Transverse colon (tissue), 4 donors: Measurements from ENCODE around the gene ZNF675. TPM values are rescaled to one million over a fixed set of nuclear protein-coding genes. Genes with fewer than 3 reads are reported as not detected.
"Not testable (repeated sequence)": the region's sequence is repeated elsewhere in the genome, so short reads cannot be mapped to it uniquely, and the experiment has no call there.

Source experiments
- DNase-seq: peaks from one replicate; pipeline ENCODE4 v3.0.0-alpha.2; 2019
- H3K27ac ChIP-seq, 4 donors: fragments of 200-600 bp; sonication (generic); 2 replicates each; pipeline ENCODE4 v1.5.1; 2016 to 2018; ENCODE audit warnings: inconsistent platforms in 4 of 4
- H3K27me3 ChIP-seq: fragments of 200-600 bp; sonication (generic); 2 replicates; pipeline ENCODE4 v1.5.1; 2017; ENCODE audit warnings: inconsistent platforms
- H3K36me3 ChIP-seq, 4 donors: fragments of 200-600 bp; sonication (generic); 2 replicates each; pipeline ENCODE4 v1.5.1; 2017 to 2019; ENCODE audit warnings: inconsistent platforms in 4 of 4
- H3K4me1 ChIP-seq, 4 donors: fragments of 200-600 bp; sonication (generic); 2 replicates each; pipeline ENCODE4 v1.5.1; 2017 to 2020; ENCODE audit warnings: inconsistent platforms in 4 of 4
- H3K4me3 ChIP-seq, 4 donors: fragments of 200-600 bp; sonication (generic); 1 replicate in 1 of 4; 2 replicates in 3 of 4; pipeline versions ENCODE4 v1.5.1 to v1.6.1; 2017 to 2019; ENCODE audit warnings: inconsistent platforms in 4 of 4
- H3K9me3 ChIP-seq, 2 donors: fragments of 200-600 bp; sonication (generic); 2 replicates each; pipeline ENCODE4 v1.5.1; 2017 to 2019; ENCODE audit warnings: inconsistent platforms in 2 of 2
- EP300 ChIP-seq: sonication (generic); formaldehyde crosslinking; IDR thresholded peaks from one replicate; pipeline ENCODE4 v1.6.1; 2017; ENCODE audit warnings: antibody characterized with exemption, low read depth
- POLR2A ChIP-seq: fragments of 450-650 bp; IDR thresholded peaks from one replicate; pipeline ENCODE4 v1.6.1; 2016; ENCODE audit warnings: antibody characterized with exemption, mild to moderate bottlenecking, moderate library complexity
- POLR2AphosphoS5 ChIP-seq, 3 donors: sonication (generic); formaldehyde crosslinking; IDR thresholded peaks; one replicate each; pipeline ENCODE4 v1.6.1; 2016; ENCODE audit warnings: antibody characterized with exemption in 3 of 3
- WGBS, 2 donors: methylation state at CpG; one replicate each; pipeline ENCODE4 v1.1.5; 2018; ENCODE audit warnings: low coverage in 1 of 2; 5-methylcytosine and 5-hydroxymethylcytosine counted together
- in situ Hi-C, 4 donors: fragments of 200-750 bp; cut with MboI; loops; one replicate each; pipeline versions ENCODE4 v1.15.0 to v1.15.1; 2017; ENCODE audit warnings: low sequenced_read_pairs in 3 of 4, low pct_ligation_motif_present in 1 of 4, low pct_unique_long_range_greater_than_20kb in 1 of 4
- intact Hi-C: fragments of 100-400 bp; cut with DNase I; formaldehyde crosslinking; loops from one replicate; pipeline ENCODE4 v1.15.1; 2023; ENCODE audit warnings: low total_unique reads
- total RNA-seq, 4 donors: library from RNA; depleted of rRNA; stranded (reverse); fragments of >200 nt; gene quantifications; one replicate each; pipeline ENCODE4 v1.1.0, GENCODE V29; 2016
- TF ChIP-seq, protein P1 (sequence below), 5 experiments: fragments of 200-600 bp in 3 of 5; fragments of 450-650 bp in 2 of 5; sonication (generic) in 3 of 5; IDR thresholded peaks; 1 replicate in 2 of 5; 2 replicates in 3 of 5; pipeline ENCODE4 v1.5.1; 2016 to 2017; ENCODE audit warnings: antibody characterized with exemption in 5 of 5, inconsistent platforms in 3 of 5, mild to moderate bottlenecking in 2 of 5, moderate library complexity in 1 of 5

The ZNF675 gene
- 10 to 100 TPM in 3 of 4 donors, 1 to 10 TPM in 1; 2.2 to 18.3 (median 14.7) TPM for total RNA-seq

DNA sequence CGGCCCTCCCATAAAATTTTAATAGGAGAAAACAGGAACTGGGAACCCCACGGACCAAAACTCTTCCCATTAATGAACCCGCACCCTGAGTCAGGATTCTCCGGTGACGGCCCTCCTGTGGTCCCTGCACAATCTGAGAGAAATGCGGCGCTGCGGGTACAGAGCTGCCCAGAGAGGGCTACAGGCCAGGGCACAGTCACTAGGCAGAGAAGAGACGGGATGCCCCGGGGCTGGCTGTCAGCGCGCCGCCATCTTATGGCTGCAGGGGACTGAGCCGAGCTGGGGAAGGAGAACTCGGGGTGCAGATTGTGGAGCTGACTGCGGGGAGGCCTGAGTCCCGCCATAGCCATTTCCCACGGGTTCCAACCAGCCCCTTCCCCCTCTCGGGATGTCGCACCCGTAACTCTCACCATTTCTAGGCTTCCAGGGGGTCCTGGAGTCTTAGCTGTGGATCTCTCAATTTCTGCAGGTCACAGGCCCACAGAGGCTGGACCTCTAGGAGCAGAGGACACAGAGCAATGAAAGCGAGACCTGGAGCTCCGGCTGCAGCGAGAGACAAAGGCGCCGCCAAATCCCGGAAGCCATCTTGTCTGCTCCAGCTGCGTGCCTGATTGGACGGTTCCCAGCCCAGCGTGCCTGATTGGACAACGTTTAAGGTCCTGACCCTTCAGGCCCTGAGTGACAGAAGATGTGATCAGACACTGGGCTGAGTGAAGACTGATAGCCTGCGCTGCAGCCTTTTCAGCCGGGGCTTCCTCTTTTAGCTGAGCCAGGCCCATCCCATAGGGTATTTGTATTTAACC is at the start of gene ZNF675:
TSS of gene ZNF675 (minus strand) at position 592 of the 803 bp plus-strand sequence. CDS start at position 413, 179 bp downstream.
- TF ChIP-seq POLR2A: peak; percentile 56
- TF ChIP-seq, protein P1, sequence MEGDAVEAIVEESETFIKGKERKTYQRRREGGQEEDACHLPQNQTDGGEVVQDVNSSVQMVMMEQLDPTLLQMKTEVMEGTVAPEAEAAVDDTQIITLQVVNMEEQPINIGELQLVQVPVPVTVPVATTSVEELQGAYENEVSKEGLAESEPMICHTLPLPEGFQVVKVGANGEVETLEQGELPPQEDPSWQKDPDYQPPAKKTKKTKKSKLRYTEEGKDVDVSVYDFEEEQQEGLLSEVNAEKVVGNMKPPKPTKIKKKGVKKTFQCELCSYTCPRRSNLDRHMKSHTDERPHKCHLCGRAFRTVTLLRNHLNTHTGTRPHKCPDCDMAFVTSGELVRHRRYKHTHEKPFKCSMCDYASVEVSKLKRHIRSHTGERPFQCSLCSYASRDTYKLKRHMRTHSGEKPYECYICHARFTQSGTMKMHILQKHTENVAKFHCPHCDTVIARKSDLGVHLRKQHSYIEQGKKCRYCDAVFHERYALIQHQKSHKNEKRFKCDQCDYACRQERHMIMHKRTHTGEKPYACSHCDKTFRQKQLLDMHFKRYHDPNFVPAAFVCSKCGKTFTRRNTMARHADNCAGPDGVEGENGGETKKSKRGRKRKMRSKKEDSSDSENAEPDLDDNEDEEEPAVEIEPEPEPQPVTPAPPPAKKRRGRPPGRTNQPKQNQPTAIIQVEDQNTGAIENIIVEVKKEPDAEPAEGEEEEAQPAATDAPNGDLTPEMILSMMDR (IDR thresholded peaks at IDR 0.05): no peak
- TF ChIP-seq POLR2AphosphoS5 (IDR thresholded peaks at IDR 0.05): peak; percentile 5 to 34 (median 27)
- TF ChIP-seq EP300: no peak
- in situ Hi-C loops: loop anchor here in 1 of 4 donors (25.0 kb wide), 1 partner anchor 450 kb away; no protein-coding TSS in a partner anchor
- peak; percentile 93 for DNase-seq
- peak within 1 kb of the TSS; percentile 87 to 93 (median 90) for H3K27ac ChIP-seq
- intact Hi-C loops: no loop called here
- H3K27me3 ChIP-seq: no peaks in the 10 kb centered on the region
- H3K4me1 ChIP-seq: peaks cover 0 to 16% (median 7%) of the 10 kb centered on the region in 4 donors
- peak within 1 kb of the TSS; percentile 59 to 92 (median 60) for H3K4me3 ChIP-seq
- WGBS, 2 donors: 0 to 1% methylated on average over 3 to 33 of the region's 33 CpGs
- H3K9me3 ChIP-seq: no peaks in the 10 kb centered on the region
- H3K36me3 ChIP-seq: peaks cover 0 to 6% (median 3%) of the 10 kb centered on the region in 4 donors

DNA sequence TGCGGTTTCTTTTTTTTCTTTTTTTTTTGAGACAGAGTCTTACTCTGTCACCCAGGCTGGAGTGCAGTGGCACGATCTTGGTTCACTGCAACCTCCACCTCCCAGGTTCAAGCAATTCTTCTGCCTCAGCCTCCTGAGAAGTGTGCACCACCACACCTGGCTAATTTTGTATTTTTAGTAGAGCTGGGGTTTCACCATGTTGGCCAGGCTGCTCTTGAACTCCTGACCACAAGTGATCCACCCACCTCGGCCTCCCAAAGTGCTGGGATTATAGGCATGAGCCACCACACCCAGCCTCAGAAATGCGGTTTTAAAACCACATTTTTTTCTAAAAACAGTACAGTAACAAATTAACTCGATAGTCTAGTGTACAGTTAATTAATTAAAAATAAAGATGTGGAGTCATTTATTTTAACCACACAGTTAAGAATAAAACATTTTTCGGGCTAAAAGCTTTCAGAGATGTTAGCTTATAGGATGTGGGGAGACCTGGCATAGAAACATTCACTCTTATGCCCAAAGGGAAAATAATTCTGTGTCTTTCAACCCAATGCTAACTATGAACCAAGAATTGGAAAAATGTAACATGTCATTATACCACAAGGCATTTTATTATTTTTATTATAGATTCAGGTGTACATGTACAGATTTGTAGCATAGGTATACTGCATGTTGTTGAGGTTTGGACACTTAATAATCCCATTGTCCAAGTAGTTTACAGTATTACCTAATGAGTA is 43.9 kb upstream of the ZNF675 start:
- H3K36me3 ChIP-seq, H3K4me1 ChIP-seq, H3K4me3 ChIP-seq, DNase-seq, in situ Hi-C loops, H3K27ac ChIP-seq, intact Hi-C loops, H3K27me3 ChIP-seq: not testable (repeated sequence)
- WGBS, 2 donors: 78 to 86% methylated on average over 4 to 6 of the region's 6 CpGs
- peaks cover 4 to 12% of the 10 kb centered on the region in 2 donors for H3K9me3 ChIP-seq

DNA sequence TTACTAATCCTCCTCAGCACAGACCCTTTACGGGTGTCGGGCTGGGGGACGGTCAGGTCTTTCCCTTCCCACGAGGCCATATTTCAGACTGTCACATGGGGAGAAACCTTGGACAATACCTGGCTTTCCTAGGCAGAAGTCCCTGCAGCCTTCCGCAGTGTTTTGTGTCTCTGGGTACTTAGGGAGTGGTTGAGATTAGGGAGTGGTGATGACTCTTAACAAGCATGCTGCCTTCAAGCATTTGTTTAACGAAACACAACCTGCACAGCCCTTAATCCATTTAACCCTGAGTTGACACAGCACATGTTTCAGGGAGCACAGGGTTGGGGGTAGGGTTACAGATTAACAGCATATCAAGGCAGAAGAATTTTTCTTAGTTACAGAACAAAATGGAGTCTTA is 37.1 kb upstream of the ZNF675 start:
- WGBS, 2 donors: 0 to 13% methylated on average over 1 to 5 of the region's 6 CpGs
- H3K9me3 ChIP-seq, DNase-seq, H3K27me3 ChIP-seq, H3K4me3 ChIP-seq, H3K4me1 ChIP-seq, intact Hi-C loops, H3K36me3 ChIP-seq, in situ Hi-C loops, H3K27ac ChIP-seq: not testable (repeated sequence)

GRCh38 chr19:23718802-23719201 is 31.8 kb upstream of the ZNF675 start:
- DNase-seq: no peak
- no peak for TF ChIP-seq POLR2AphosphoS5 (IDR thresholded peaks at IDR 0.05)
- TF ChIP-seq EP300: no peak
- TF ChIP-seq, protein P1 (IDR thresholded peaks at IDR 0.05): no peak
- no peak for TF ChIP-seq POLR2A
- Histone ChIP-seq H3K27me3 (no peaks in the 10 kb centered on the region), H3K27ac (no peak overlapping the region), H3K36me3 (no peaks in the 10 kb centered on the region), H3K4me3 (no peak overlapping the region), H3K4me1 (no peaks in the 10 kb centered on the region), H3K9me3 (no peaks in the 10 kb centered on the region)
- intact Hi-C loops (no loop called here), in situ Hi-C loops (no loop called here)
- 41 to 43% methylated on average over 7 to 12 of the region's 12 CpGs for WGBS, 2 donors

GRCh38 chr19:23716792-23717191 is 29.8 kb upstream of the ZNF675 start:
- DNase-seq: no peak
- in situ Hi-C loops (no loop called here), intact Hi-C loops (no loop called here)
- Histone ChIP-seq H3K27ac (no peak overlapping the region), H3K4me1 (no peaks in the 10 kb centered on the region), H3K36me3 (no peaks in the 10 kb centered on the region), H3K27me3 (no peaks in the 10 kb centered on the region), H3K9me3 (no peaks in the 10 kb centered on the region), H3K4me3 (no peak overlapping the region)
- TF ChIP-seq, protein P1 (IDR thresholded peaks at IDR 0.05): no peak
- TF ChIP-seq POLR2AphosphoS5 (IDR thresholded peaks at IDR 0.05) (no peak), POLR2A (no peak), EP300 (no peak)
